IPS-20b (cell line): Measurements from ENCODE around the gene TNRC18.
"Not testable (repeated sequence)": the region's sequence is repeated elsewhere in the genome, so short reads cannot be mapped to it uniquely, and the experiment has no call there.

Experiments
- H3K27ac ChIP-seq: one replicate; pipeline ENCODE4 v1.5.1; 2013; ENCODE audit warnings: low read length
- H3K27me3 ChIP-seq: 2 replicates; pipeline ENCODE4 v1.6.1; 2013; ENCODE audit warnings: mild to moderate bottlenecking, low read length, inconsistent platforms; ENCODE audit not compliant: insufficient read depth
- H3K36me3 ChIP-seq: 2 replicates; pipeline ENCODE4 v1.6.1; 2013; ENCODE audit warnings: low read depth, mild to moderate bottlenecking, inconsistent platforms, low read length, moderate library complexity; ENCODE audit not compliant: insufficient read depth
- H3K4me1 ChIP-seq: 2 replicates; pipeline ENCODE4 v1.6.1; 2013; ENCODE audit warnings: mild to moderate bottlenecking, control low read depth, inconsistent platforms, low read length, moderate library complexity; ENCODE audit not compliant: insufficient read depth
- H3K4me3 ChIP-seq: 2 replicates; pipeline ENCODE4 v1.5.1; 2013; ENCODE audit warnings: mild to moderate bottlenecking, low read length, inconsistent platforms
- H3K9ac ChIP-seq: 2 replicates; pipeline ENCODE4 v1.6.1; 2013; ENCODE audit warnings: low read depth, mild to moderate bottlenecking, inconsistent platforms, low read length, moderate library complexity
- H3K9me3 ChIP-seq: 2 replicates; pipeline ENCODE4 v1.6.1; 2013; ENCODE audit warnings: mild to moderate bottlenecking, low read depth, low read length, inconsistent platforms; ENCODE audit not compliant: insufficient read depth

TNRC18 gene

GRCh38 chr7:5315761-5316160 is 107.9 kb downstream of the TNRC18 start:
- no peaks in the 10 kb centered on the region for H3K27me3 ChIP-seq
- H3K36me3 ChIP-seq = no peaks in the 10 kb centered on the region; the same call in 1 of the 2 replicates
- no peak overlapping the region for H3K27ac ChIP-seq
- no peak overlapping the region for H3K9ac ChIP-seq
- H3K4me3 ChIP-seq = no peak overlapping the region
- H3K4me1 ChIP-seq = no peaks in the 10 kb centered on the region
- H3K9me3 ChIP-seq = no peaks in the 10 kb centered on the region; the same call in 1 of the 2 replicates

- no peak overlapping the region for H3K4me3 ChIP-seq
- H3K4me1 ChIP-seq = no peaks in the 10 kb centered on the region
- H3K27ac ChIP-seq = no peak overlapping the region
- H3K36me3 ChIP-seq = no peaks in the 10 kb centered on the region; the same call in 1 of the 2 replicates
- H3K9me3 ChIP-seq = no peaks in the 10 kb centered on the region; the same call in 1 of the 2 replicates
- no peaks in the 10 kb centered on the region for H3K27me3 ChIP-seq
- no peak overlapping the region for H3K9ac ChIP-seq
Measured at GRCh38 chr7:5314864-5315263, 108.8 kb downstream of the TNRC18 start.

- not testable (repeated sequence) for H3K9me3 ChIP-seq, H3K9ac ChIP-seq, H3K27me3 ChIP-seq, H3K36me3 ChIP-seq, H3K4me3 ChIP-seq, H3K27ac ChIP-seq, H3K4me1 ChIP-seq
Measured at GRCh38 chr7:5313076-5313885, 110.4 kb downstream of the TNRC18 start.

- H3K9me3 ChIP-seq, H3K4me1 ChIP-seq, H3K9ac ChIP-seq, H3K27ac ChIP-seq, H3K27me3 ChIP-seq, H3K36me3 ChIP-seq, H3K4me3 ChIP-seq: not testable (repeated sequence)
Measured at GRCh38 chr7:5312276-5313070, 111.2 kb downstream of the TNRC18 start.

GRCh38 chr7:5310822-5311405 is 112.7 kb downstream of the TNRC18 start:
- Histone ChIP-seq H3K27me3 (no peaks in the 10 kb centered on the region), H3K4me1 (no peaks in the 10 kb centered on the region), H3K9me3 (no peaks in the 10 kb centered on the region), H3K36me3 (no peaks in the 10 kb centered on the region; the same call in 1 of the 2 replicates), H3K4me3 (no peak overlapping the region), H3K27ac (no peak overlapping the region), H3K9ac (no peak overlapping the region)

- no peaks in the 10 kb centered on the region for H3K9me3 ChIP-seq
- H3K27ac ChIP-seq = no peak overlapping the region
- no peak overlapping the region for H3K9ac ChIP-seq
- H3K4me3 ChIP-seq = no peak overlapping the region
- H3K36me3 ChIP-seq = no peaks in the 10 kb centered on the region; the same call in 1 of the 2 replicates
- no peaks in the 10 kb centered on the region for H3K4me1 ChIP-seq
- no peaks in the 10 kb centered on the region for H3K27me3 ChIP-seq
Measured at GRCh38 chr7:5309146-5309545, 114.5 kb downstream of the TNRC18 start.

GRCh38 chr7:5307221-5308142 is 116.2 kb downstream of the TNRC18 start:
- H3K9me3 ChIP-seq, H3K4me1 ChIP-seq, H3K27me3 ChIP-seq, H3K36me3 ChIP-seq, H3K9ac ChIP-seq, H3K4me3 ChIP-seq, H3K27ac ChIP-seq: not testable (repeated sequence)

- H3K4me3 ChIP-seq, H3K36me3 ChIP-seq, H3K27me3 ChIP-seq, H3K27ac ChIP-seq, H3K9ac ChIP-seq, H3K9me3 ChIP-seq, H3K4me1 ChIP-seq: not testable (repeated sequence)
Measured at GRCh38 chr7:5305050-5305449, 118.6 kb downstream of the TNRC18 start.

- Histone ChIP-seq H3K9ac (no peak overlapping the region), H3K9me3 (no peaks in the 10 kb centered on the region), H3K27me3 (no peaks in the 10 kb centered on the region), H3K27ac (no peak overlapping the region), H3K4me3 (no peak overlapping the region), H3K36me3 (no peaks in the 10 kb centered on the region), H3K4me1 (no peaks in the 10 kb centered on the region)
Measured at GRCh38 chr7:5303591-5304505, 119.8 kb downstream of the TNRC18 start.

GRCh38 chr7:5303061-5303460 is 120.6 kb downstream of the TNRC18 start:
- H3K27ac ChIP-seq = no peak overlapping the region
- H3K9me3 ChIP-seq = no peaks in the 10 kb centered on the region
- no peak overlapping the region for H3K9ac ChIP-seq
- no peaks in the 10 kb centered on the region for H3K36me3 ChIP-seq
- no peak overlapping the region for H3K4me3 ChIP-seq
- H3K4me1 ChIP-seq = no peaks in the 10 kb centered on the region
- peaks cover 1% of the 10 kb centered on the region; the same call in 1 of the 2 replicates for H3K27me3 ChIP-seq
